HG03139 (cell line): ENCODE results near the gene TRABD.

Experiments
- ATAC-seq: cut with Tn5 transposase; IDR thresholded peaks from one replicate; pipeline ENCODE4 v1.9.1; 2021; ENCODE audit not compliant: unreplicated experiment

The TRABD gene

DNA sequence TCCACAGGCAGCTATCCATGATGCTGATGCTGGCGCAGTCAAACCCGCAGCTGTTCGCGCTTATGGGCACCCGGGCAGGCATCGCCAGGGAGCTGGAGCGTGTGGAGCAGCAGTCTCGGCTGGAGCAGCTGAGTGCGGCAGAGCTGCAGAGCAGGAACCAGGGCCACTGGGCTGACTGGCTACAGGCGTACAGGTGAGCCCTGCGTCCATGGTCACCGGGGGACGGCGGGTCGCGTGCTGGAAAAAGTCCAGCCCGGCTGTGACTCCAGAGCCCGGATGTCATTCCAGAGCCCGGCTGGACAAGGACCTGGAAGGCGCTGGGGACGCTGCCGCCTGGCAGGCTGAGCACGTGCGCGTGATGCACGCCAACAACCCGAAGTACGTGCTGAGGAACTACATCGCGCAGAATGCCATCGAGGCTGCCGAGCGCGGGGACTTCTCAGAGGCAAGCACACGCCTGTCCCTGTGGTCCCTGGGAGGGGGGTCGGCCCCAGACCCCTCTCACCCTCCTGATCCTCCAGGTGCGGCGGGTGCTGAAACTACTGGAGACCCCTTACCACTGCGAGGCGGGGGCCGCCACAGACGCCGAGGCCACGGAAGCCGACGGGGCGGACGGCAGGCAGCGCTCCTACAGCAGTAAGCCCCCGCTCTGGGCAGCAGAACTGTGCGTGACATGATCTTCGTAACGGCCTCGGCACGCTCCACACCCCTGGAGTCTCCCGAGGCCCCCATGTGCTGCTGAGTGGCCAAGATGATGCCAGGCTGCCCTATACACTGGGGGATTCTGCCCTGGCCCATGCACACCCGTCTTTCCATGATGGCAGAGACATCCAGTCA is 31.2 kb downstream of the TRABD start:
- no peak for ATAC-seq

DNA sequence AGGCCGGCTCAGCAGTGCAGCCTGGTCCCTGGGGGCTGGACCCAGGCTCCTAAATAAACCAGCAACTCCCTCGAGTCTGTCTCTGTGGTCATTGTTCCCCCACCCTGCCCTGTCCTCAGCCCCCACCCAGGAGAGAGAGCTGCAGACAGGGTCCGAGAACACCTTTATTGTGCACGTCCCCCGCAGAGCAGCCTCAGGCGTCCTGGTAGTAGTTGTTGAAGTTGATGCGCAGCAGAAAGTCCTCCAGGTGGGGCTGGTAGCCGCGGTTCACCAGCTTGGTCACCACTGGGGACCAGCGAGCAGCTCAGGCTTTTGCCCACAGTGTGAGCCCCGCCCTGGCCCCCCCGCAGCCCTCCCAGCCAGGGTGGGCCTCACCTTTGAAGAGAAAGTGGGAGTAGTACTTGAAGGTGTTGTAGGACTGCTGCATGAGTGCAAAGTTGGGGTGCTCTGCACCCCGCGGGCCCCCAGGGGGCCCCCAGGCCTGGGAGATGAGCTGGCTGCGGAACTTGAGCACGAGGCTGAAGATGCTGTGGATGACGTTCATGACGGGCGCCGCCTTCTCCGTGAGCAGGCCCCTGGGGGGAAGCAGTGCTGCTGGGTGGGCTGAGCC is 31.9 kb downstream of the TRABD start:
- no peak for ATAC-seq

DNA sequence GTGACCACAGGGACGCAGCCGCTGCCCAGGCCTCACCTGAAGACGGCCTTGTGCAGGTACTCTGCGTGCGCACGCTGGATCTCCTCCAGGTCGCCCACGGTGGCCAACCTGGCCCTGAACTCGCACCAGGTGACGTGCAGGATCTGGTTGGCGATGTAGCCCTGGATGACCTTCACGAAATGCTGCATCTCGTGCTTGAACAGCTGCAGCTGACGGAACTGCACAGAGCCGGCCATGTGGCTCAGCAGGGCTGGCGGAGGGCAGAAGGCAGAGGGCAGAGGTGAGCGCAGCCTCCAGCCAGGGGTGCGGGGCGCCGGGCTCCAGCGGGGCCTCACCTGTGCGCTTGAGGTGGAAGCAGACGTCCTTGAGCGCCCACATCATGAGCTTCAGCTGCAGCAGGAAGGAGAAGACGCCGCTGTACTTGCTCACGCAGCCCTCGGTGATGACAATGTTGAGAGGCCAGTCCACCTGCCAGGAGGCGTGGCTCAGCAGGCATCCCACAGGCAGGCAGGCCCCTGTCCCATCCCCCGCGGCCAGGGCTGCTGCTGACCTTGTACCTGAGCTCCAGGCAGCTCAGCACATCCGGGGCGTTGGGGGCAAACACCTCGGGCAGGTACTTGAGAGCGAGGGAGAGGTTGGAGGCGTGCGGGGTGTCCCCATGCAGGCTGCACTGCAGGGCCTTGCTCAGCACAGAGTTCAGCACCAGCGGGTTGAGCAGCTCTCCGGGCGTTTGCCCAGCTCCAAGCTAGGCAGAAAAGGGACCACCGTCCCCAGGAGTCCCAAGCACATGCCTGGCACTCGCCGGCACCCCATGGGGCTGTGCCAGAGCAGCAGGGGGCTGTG is 32.7 kb downstream of the TRABD start:
- no peak for ATAC-seq

DNA sequence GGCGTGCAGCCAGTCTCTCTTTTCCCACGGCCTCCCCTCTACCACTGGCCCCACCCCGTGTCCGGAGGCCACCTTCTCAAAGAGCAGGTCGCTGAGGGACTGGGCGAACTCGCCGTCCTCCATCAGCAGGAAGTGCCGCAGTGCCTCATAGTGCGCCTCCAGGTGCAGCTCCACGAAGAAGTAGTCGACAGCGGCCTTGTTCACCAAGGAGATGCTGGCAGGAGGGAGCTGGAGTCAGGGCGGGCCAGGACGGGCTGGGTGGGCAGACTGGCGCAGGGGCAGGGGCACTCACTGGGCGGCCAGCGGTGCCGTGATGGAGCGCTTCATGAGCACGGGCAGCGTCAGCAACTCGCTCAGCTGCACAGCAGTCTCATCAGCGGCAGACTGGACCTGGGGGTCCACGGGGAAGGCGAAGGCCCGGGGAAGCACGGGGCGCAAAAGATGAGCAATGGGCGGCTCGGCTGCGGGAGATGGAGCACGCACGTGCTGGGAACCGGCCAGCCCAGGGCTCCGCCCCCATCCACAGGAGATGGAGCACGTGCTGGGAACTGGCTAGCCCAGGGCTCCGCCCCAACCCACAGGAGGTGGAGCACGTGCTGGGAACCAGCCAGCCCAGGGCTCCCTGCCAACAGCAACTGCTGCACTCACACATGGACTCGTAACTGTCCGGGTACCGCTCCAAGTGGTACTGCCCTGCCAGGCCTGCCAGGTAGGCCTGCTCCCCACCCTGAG is 33.4 kb downstream of the TRABD start:
- ATAC-seq: no peak

DNA sequence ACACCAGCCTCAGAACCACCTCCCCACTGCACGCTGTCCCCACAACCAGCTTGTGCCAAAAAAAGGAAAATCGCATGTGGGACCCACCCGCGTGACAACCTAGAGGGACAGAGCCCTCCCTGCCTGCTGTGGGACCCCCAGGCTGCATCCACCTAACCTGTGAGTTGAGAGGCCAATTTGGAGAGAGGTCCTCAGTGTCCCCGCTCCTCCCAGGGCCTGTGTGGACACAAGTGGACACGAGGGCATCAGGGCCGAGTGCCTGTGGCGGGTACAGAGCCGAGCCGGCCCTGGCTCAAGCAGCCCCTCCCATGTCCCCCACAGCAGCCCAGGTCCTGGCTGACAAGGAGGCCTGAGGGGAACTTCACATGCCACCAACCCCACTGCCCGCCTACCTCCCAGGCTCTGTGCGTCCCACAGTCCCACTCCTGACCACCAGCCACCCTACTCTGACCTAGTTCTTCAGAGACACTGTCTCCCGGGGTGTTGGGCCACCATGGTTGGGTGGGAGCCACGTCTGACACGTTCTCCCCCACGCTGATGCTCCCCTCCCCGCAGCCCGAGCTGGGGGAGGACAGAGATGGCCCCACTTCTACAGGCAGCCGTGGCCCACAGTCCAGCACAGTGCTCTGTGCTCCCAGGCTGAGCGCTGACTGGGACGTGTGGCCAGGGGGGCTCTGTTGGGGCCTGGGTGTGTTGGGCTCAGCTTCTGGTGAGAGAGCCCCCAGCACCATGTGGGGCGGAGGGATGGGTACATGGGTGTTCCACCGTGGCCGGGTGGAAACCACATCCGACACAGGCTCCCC is 34.3 kb downstream of the TRABD start:
- no peak for ATAC-seq

DNA sequence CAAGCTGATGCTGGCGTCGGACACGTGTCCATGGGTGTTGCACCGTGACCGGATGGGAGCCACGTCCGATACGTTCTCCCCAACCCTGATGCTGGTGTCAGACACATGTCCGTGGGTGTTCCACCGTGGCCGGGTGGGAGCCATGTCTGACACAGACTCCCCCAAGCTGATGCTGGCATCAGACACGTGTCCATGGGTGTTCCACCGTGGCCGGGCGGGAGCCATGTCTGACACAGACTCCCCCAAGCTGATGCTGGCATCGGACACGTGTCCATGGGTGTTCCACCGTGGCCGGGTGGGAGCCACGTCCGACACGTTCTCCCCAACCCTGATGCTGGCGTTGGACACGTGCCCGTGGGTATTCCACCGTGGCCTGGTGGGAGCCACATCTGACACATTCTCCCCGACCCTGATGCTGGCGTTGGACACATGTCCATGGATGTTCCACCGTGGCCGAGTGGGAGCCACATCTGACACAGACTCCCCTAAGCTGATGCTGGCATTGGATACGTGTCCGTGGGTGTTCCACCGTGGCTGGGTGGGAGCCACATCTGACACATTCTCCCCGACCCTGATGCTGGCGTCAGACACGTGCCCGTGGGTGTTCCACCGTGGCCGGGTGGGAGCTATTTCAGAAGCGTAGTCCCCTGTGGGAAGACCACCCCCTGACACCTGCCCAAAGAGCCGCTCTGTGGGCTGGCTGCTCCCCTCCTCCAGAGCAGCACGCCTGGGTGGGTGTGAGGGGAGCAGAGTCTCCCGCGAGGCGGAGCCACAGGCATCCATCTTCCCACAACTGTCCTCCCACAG is 35.1 kb downstream of the TRABD start:
- no peak for ATAC-seq

DNA sequence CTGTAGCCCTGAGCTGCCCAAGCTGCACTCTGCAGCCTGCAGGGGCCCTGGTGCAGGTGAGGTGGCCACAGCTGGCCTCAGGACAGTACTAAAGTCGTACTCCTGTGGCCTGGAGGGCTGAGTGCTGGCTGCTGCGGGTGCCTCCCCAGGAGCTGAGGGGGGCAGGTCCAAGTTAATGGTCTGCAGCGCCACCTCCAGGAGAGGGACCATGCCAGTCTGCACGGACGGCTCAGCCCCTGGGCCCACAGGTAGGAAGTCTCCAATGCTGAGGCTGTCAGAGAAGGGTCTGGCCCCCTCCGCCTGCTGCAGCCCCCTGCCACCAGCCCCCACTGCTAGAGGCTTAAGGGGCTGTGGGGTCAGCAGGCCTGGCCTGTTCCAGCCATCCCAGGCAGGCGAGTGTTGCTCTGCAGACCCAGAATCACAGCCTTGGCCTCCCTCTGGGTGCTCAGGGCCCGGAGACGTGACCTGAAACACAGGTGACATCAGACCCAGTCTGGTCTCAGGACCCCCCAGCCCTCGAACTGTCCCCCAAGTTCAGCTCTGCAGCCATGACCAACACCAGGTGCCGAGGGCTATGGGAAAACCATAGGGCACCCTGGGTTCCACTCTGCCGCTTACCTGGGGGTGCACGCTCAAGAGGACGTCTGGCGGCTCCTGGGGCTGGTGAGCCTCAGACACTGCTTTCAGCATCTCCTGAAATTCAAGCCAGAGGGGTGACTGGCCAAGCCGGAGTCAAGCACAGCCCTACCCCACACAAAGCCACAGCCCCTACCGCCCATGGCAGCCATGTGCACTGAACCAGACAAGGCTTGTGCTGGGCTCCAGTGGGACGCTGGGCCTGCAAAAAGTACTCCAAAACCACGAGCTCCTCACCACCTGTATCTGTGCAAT is 35.9 kb downstream of the TRABD start:
- ATAC-seq: no peak

DNA sequence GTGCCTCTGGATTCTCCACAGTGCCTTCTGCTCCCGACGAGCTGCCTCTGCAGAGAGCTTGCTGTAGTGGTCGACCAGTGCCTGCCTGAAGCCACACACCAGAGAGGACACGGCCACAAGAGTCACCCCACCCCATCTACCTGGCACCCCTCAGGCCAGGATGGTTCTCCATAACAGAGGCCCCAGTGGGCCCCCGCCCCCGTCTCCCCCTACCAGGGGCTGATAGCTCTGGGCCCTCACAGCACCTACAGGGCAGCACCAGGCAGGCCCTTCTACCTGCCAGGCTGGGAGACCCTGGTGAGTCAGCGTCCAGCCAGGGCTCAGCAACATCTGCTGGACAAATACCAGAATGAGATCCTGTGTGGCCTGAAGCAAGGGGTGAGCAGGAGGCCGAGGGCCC is 36.8 kb downstream of the TRABD start:
- ATAC-seq: no peak

DNA sequence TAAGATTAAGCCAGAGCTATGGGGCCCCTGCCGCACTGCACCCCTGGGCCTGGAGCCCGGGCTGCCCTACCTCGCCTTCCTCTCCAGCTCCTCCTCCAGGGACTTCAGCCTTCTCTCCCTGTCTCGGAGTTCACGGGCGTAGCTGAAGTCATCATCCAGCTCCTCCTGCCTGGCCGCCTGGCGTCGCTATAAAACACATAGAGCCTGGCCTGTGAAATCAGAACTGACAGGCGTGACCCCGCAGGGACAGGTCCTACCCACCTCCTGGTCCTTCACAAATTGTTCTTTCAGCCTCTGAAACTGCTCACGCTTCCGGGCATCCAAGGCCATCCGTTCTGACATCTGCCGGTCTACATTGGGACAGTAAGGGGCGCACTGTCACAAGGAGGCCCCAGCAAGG is 38.4 kb downstream of the TRABD start:
- no peak for ATAC-seq

DNA sequence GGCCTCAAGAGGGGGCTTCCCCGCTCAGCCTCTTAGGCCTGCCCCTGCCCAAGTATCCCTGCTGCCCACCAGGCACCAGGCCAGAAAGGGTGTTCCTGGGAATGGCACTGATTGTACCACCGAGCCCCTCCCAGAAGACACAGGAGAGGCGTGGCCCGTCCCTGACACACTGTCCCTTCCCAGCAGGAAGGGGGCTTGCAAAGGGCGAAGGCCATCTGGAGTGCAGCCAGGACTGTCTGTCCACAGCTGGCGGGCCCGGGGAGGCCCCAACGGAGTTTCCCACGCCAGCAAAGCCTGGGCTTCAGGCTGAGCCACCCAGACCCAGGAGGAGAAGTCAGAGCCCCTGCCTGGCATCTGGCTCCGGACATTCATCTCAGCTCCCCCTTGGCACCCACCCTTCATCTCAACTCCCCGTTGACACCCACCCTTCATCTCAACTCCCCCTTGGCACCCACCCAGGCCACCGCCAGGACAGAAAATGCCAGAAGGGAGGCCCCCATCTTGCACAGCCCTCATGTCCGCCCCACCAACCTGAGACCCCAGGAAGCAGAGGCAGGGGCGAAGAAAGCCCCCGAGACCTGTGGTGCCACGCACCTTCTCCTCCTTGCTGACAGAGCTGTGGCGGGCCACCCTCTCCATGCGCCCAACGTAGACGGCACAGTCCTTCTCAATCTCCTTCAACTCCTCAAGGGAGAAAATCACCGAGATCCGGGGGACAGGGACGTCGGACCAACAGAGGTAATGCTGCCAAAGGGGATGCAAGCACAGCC is 39.7 kb downstream of the TRABD start:
- no peak for ATAC-seq

DNA sequence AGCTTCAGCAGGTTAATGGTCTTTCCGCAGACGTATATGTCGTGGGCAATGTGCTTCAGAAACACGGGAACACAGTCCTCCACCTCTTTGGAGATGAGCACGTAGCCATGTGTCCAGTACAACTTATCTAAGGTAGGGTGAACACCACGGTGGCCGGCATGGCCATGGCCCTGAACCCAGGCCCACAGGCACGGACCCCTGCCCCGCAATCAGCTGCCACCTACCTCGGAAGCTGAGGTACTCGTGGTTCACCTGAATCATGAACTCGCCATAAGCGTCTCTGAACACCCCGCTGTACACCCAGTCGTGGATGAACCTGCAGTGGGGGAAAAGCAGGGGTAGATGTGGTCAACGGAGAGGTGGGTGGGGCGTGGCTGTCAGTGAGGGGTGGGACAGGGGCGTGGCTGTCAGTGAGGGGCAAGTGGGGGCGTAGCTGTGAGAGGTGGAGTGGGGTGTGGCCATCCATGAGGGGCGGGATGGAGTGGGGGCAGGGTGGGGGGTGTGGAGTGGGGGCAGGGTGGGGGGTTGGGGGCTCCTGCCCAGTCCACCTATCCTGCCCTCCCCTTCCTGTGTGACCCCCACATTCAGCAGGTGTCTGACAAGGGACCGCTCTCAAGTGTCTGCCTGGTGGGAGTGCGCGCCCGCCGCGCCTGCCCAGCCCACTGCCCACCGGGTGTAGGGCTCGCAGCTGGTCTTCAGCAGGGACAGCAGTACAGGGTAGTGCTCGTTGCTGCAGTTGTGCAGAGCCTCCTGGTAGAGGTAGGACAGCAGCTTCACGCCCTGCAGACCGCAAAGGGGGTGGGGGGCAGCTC is 40.6 kb downstream of the TRABD start:
- no peak for ATAC-seq

DNA sequence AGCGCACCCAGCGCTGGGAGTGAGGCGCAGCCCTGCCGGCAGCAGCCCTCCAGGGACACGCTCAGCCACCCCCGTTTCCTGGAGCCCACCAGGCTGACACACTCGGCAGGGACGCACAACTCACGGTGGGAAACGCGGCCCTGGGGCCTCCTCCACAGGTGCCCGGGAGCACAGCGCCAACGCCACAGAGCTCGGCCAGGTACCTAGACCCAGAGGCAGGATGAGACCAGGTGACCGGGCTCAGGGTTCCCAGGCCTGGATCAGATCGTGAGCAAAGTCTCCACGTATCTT is 41.1 kb downstream of the TRABD start:
- ATAC-seq: no peak

DNA sequence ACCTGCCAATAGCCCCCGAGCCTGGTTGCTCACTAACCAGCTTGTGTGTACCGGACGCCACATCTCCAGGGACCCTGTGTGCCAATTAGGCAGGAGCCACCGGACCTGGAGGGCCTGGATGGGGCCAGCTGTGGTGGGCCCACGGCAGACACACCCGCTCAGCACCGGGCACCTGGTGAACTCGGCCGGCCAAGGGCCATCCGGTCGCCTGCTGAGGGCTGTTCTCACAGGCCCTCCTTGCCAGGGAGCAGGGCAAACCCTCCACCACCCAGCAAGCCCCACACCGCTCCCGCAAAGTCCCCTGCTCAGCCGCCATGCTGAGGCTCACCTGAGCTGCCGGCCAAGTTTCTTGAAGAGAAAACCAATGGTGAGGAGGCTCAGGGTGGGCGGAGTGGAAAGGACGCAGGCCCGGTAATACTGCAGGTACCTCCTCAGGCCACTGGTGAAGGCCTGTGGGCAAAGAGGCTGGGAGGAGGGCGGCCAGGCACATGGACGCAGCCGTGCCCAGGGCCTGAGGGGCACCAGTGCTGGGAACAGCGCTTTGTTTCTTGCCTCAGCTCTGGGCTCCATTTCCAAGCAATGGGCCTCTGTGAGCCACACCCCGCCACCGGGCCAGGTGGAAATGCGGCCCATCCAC is 42.0 kb downstream of the TRABD start:
- no peak for ATAC-seq

DNA sequence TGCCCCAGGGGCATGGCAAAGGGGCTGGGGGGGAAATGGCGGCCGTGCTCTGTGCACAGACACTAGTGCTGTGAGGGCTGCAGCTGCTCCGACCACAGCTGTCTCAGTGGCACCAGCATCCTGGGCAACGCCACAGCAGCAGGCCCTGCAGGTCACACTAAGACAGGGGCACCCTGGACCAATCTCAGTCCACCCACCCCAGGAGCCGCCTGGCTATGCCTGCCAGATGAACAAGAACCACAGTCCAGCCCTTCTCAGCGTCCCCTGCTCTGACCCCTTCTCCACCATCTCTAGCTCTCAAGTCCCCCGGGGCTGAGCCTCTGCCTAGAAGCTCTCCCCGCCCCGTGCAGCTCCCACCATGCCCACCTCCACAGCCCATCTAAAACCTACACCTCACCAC is 42.7 kb downstream of the TRABD start:
- no peak for ATAC-seq

DNA sequence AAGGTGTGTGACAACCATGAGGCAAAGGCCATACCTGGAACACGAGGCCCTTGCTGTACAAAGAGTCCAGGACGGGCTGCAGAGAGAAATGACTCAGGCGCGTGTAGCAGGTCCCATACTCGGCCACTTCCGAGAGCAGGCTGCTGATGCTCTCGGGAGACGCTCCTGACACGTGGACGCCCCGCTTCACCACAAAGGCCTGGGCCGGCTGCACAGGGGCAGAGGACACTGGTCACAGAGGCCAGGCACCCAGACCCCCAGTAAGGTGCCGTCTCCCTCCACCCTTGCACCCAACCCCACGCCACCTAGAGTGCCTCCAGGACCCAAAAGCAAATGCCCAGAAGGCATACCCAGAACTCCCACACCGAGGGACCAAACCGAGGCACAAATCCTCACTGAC is 43.7 kb downstream of the TRABD start:
- ATAC-seq: no peak

DNA sequence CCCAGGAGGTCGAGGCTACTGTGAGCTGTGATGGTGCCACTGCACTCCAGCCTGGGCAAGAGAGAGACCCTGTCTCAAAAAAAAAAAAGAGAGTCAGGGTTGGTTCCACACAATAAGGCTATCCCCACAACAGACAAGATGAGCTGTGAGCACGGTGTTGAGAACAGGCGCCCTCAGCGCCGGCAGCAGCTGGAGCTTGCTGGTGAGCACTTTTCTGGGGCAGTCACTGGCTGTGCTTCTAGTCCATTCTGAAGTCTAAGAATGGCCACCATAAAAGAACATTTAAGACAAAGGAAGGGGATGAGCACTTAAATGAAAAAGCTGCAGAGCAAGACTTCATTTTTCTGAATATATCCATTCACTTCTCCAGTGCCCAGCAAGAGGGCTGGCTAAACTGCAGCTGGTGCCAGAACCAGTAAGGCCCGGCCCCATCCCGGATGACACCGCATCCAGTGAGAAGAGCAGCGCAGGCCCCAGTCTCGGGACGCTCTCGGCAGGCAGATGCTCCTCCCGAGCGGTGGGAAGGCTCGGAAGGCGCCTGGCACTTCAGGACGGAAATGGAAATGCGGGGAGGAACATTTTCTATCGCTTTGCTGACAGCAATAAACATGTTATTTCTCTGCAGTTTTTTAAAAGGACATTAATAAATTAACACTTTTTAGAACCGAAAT is 46.9 kb downstream of the TRABD start:
- no peak for ATAC-seq
